GM19467 (cell line): Measurements from ENCODE around the gene PCYOX1L.

ENCODE experiments used
- ATAC-seq: cut with Tn5 transposase; IDR thresholded peaks from one replicate; pipeline ENCODE4 v1.9.1; 2021; ENCODE audit warnings: mild to moderate bottlenecking, moderate library complexity; ENCODE audit not compliant: unreplicated experiment

Gene PCYOX1L

DNA sequence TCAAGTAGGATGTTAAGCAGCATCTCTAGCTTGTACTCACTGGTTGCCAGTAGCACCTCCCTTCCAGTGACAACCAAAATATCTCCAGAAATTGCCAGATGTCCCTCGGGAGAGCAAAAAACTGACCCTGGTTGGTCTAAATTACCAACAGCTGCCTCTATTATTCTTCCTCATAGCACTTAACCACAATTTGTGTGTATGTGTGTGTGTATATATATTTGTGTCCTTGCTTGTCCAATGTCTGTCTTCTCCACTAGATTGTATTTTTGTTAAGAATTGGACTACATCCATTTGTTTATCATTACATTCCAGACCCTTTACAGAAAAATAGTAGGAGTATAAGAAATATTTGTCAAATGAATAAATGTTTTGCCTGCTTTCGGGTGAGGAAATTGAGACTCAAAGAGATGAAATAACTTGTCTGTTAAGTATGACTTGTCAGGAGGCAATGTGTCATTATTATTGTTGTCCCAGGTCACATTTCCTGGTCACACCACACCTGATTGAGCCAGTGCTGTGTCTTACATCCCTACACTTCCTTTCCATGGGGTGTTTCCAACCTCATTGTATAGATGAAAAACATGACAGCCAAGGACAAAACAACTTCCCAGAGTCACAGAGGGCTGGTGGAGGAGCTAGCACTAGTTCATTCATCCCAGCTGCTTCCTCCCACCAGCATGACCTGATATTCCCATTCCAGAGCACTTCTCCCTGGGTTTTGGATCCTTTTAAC is 24.0 kb upstream of the PCYOX1L start:
- no peak for ATAC-seq

GRCh38 chr5:149337736-149338135 is 20.1 kb upstream of the PCYOX1L start:
- ATAC-seq = no peak

DNA sequence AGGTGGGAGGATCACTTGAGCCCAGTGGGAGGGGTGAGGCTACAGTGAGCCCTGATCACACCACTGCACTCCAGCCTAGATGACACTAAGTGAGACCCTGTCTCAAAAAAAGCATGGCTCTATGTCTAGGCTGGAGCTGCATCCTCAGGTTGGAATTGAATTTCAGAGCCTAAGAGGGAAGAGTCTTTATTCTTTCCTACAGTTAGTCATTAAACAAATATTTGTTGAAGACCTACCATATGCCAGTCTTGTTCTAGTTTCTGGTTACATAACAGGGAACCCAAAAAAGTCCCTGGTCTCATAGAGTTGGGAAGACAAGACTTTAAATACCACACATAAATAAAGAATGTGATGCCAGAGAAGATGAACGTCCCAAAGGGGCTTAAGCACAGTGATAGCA is 19.5 kb upstream of the PCYOX1L start:
- ATAC-seq = no peak

GRCh38 chr5:149340920-149341319 is 16.9 kb upstream of the PCYOX1L start:
- ATAC-seq = no peak

DNA sequence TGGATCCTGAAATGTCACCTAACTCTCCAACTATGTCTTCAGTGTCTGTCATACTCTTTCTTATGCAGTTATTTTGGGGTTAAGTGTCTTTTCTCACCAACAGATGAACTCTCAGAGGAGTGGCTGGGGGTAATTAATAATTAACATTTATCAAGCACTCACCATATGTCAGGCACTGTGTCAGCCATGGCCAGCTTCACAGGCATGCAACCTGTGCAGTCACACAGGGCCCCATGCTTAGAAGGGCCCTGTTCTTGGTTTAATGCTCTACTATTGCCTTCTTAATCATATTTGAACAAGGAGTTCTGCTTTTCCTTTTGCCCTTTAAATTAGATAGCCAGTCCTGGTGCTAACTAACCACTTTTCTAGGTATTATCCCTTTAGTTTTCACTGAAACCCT is 16.0 kb upstream of the PCYOX1L start:
- no peak for ATAC-seq

- ATAC-seq = no peak
Measured at GRCh38 chr5:149344151-149344550, 13.7 kb upstream of the PCYOX1L start.

GRCh38 chr5:149345147-149345891 is 12.5 kb upstream of the PCYOX1L start, which contains the start of gene GRPEL2:
GRPEL2 (plus strand) TSS chr5:149345499; CDS start chr5:149345540, 41 bp downstream.
- ATAC-seq = peak; percentile 94

DNA sequence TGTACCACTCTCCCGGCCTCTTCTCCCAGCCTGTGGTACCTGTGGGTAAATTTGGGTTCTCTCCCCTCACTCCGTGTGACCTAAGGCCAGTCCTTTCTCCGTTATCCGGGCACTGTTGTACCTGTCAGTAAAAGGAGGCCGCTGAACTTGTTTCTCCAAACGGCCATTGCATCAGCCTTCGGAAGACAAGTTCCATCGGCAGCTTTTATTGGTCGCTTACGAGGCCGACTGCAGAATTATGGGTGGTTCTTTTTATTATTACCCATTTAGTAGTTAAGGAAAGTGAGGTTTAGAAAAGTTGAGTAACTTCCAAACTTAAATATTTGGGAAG is 12.0 kb upstream of the PCYOX1L start:
- ATAC-seq = no peak

GRCh38 chr5:149348518-149348917 is 9.3 kb upstream of the PCYOX1L start:
- no peak for ATAC-seq

GRCh38 chr5:149349382-149349781 is 8.5 kb upstream of the PCYOX1L start:
- ATAC-seq = no peak

DNA sequence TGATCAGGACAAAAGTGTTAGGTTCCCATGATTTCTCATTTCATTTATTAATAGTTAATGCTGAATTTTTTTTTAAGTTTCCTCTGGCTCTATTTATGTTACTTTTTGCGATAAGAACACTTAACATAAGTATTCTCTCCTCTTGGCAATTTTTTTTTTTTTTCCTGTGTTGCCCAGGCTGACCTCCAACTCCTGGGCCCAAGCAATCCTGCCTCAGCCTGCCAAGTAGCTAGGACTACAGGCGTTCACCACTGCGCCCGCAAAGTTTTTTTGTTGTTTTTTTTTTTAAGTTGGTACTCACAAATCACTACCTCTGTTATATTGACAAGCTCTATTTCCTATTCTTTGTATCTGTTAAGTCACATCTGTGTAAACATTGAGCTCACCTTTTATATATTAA is 5.7 kb upstream of the PCYOX1L start:
- ATAC-seq = no peak

DNA sequence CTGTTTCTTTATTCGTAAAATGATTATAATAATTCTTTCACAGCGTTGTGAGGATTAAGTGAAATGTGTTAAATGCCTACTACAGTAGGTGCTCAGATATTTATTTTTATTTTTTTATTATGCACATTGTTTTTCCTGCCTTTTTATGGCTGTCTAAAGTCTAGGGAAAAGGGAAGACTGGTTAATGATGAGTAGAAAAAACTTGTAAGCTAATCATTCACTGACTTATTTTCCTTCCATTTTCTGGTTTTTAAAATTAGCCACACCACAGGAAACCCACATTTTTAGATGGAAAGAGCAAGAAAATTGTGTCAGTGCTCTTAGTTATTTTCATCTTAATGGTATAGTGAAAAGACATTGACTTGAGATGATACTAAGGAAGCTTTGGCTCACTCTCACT is 3.9 kb upstream of the PCYOX1L start:
- no peak for ATAC-seq

DNA sequence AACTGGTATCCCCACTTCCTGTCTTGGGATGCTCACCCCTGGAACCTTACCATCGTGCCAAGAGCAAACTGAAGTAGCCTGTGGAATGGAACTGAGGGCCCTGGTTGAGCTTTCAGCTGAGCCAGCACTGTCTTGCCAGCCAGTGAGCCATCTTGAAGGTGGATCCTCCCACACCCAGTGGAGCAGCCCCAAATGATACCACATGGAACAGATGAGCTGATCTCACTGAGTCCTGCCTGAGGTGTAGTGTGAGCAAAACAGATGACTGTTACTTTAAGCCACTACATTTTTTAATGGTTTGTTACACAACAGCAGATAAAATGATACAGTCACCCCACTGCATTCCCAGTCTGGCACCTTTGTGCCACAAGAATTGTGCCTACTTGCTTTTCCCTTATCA is 2.2 kb upstream of the PCYOX1L start:
- no peak for ATAC-seq

DNA sequence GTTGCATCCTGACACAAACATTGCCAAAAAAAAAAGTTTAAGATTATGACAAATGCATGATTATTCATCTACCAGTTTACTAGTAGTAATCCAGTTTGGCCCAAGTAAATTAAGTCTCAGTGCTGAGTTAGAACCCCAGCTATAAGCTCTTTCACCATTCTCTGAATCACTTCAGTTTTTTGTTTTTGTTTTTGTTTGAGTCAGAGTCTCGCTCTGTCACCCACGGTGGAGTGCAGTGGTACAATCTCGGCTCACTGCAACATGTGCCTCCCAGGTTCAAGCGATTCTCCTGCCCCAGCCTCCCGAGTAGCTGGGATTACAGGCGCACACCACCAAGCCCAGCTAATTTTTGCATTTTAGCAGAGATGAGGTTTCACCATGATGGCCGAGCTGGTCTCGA is 1.5 kb upstream of the PCYOX1L start:
- no peak for ATAC-seq

DNA sequence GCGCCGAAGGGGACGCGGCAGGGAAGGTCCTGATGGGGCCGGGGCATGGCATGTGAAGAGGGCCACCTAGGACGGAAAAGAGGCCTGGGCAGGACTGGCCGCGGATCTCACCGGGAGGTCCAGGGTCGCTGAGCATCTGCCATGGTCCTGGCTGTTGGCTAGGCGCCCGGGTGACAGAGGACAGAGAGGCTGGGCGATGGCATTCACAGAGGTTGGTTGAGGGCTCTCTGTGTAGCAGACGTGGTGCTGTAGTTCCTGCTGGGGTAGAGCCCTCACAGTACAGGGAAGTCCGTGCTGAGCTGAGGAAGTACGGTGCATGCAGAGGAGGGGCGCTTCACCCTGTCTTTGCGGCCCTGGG is 427 bp downstream of the PCYOX1L start:
- ATAC-seq = peak; percentile 7

DNA sequence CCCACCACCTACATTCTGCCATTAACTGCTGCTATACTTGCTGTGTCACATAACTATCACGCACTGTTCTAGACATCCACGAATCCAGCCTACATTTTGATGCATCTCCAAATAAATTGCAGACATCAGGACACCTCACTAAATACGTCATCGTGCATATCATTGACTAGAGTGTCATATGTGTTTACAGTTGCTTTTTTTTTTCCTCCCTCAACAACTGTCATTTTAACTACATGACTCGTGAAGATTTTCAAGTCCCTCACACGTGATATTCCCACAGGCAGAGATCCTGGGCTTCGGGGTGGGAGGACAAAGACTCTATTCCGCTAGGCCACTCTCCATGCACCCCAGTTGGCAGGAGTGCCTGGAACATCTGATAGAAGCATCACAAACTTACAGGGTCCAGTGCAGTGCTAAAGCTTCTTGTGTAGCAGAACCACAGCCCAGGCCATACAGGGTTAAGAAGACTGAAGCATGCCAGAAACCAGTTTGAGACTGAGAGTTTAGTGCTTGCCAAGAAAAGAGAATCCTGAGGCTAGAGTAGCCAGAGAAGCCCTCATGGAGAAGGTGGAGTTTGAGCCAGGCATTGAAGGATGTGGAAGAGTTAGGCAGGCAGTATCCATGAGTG is 1.1 kb downstream of the PCYOX1L start:
- no peak for ATAC-seq

GRCh38 chr5:149360272-149360671 is 2.4 kb downstream of the PCYOX1L start:
- ATAC-seq = no peak

GRCh38 chr5:149362541-149362940 is 4.7 kb downstream of the PCYOX1L start:
- no peak for ATAC-seq

GRCh38 chr5:149363358-149363757 is 5.5 kb downstream of the PCYOX1L start:
- no peak for ATAC-seq

DNA sequence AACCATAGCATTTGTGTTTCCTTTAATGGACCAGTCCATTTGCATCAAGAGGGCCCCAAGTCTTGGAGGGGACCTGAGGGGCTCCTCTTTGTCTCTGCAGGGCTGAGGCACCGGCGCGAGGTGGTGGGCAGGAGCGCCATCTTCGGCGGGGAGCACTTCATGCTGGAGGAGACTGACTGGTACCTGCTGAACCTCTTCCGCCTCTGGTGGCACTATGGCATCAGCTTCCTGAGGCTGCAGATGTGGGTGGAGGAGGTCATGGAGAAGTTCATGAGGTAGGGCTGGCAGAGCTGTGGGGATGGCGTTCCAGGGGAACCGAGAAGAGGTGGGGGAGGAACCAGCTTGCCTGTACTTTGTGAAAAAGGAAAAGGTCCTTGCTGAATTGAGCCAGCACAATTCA is 6.1 kb downstream of the PCYOX1L start:
- no peak for ATAC-seq

DNA sequence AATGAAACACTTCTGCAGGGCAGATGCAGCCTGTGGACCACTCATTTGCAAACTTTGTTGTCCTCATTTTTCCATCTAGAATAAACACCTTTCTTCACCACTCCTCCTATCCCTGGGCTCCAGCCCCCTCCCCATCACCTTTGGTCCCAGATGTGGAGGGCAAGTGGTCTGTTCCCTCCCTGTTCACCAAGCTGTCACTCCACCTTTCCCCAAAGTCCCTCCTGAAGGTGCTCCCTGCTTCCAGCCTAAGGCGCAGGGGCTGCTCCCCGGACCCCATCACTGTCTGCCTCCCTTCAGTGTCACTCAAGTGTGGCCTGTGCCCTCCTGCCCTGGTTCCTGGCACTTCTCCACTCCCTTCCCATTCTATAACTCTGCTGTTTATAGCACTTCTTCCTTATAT is 6.9 kb downstream of the PCYOX1L start:
- no peak for ATAC-seq

GRCh38 chr5:149365418-149365817 is 7.6 kb downstream of the PCYOX1L start:
- ATAC-seq = no peak
